Heart left ventricle (tissue), 13 donors: Measurements from ENCODE around the gene PRRT1B.
"Not testable (repeated sequence)": the region's sequence is repeated elsewhere in the genome, so short reads cannot be mapped to it uniquely, and the experiment has no call there.

ENCODE experiments used
- POLR2A ChIP-seq, 2 donors: fragments of 450-650 bp; IDR thresholded peaks; one replicate each; pipeline ENCODE4 v1.6.1; 2017; ENCODE audit warnings: antibody characterized with exemption in 2 of 2, mild to moderate bottlenecking in 2 of 2, moderate library complexity in 2 of 2
- TF ChIP-seq, protein P1 (sequence below), 12 donors: fragments of 200-600 bp; sonication (generic) in 4 of 12; IDR thresholded peaks; one replicate each; pipeline versions ENCODE4 v1.5.0 to v1.8.0; 2018 to 2022; ENCODE audit warnings: antibody characterized with exemption in 12 of 12, mild to moderate bottlenecking in 5 of 12
- donor health status: ischemic (EF 13 %, LVEDD 7.1; RV severe dilation, severe dysfunction).
- donor health status: DM: no; HTN: yes; CAD: no.
- donor health status: DM: no; HTN: no; CAD: no.
- donor health status: ischemic (EF 25% LVEDD 6.9; RV normal size, moderate dysfunction).
- donor health status: ischemic (EF 25% LVEDD 5.7; RV mildly dilated, moderate dysfunction).
- donor health status: ischemic (EF 35%, LVEDD 5.7; RV mildly dilated, moderate dysfunction).
- donor health status: nonischemic (EF 11% LVEDD 7.7; RV severe dilation, severe dysfunction).
- donor health status: DM: yes; HTN: yes; CAD: no.
- donor health status: PGD.
- donor health status: ischemic (EF 29% LVEDD 5.4; RV normal size, mild dysfunction).
- donor health status: nonischemic (EF 23%, LVEDD 6.1; RV moderate dilation, normal function).

DNA sequence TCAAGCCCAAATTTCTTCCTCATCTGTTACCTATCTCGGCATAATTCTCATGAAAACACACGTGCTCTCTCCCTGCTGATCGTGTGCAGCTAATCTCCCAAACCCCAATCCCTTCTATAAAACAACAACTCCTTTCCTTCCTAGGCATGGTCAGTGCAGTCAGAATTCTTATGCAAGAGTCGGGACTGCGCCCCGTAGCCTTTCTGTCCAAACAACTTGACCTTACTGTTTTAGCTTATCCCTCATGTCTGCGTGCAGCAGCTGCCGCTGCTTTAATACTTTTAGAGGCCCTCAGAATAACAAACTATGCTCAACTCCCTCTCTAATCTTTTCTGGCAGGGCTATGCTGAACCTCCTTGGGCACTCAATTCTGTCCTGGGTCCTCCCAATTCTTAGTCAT, 5.1 kb downstream of the PRRT1B start:
- TF ChIP-seq, protein P1, sequence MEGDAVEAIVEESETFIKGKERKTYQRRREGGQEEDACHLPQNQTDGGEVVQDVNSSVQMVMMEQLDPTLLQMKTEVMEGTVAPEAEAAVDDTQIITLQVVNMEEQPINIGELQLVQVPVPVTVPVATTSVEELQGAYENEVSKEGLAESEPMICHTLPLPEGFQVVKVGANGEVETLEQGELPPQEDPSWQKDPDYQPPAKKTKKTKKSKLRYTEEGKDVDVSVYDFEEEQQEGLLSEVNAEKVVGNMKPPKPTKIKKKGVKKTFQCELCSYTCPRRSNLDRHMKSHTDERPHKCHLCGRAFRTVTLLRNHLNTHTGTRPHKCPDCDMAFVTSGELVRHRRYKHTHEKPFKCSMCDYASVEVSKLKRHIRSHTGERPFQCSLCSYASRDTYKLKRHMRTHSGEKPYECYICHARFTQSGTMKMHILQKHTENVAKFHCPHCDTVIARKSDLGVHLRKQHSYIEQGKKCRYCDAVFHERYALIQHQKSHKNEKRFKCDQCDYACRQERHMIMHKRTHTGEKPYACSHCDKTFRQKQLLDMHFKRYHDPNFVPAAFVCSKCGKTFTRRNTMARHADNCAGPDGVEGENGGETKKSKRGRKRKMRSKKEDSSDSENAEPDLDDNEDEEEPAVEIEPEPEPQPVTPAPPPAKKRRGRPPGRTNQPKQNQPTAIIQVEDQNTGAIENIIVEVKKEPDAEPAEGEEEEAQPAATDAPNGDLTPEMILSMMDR (IDR thresholded peaks at IDR 0.05), result not testable (repeated sequence)
- TF ChIP-seq POLR2A (IDR thresholded peaks at IDR 0.05), result not testable (repeated sequence)
